IPS-18c (cell line): ENCODE results near the gene NRIP1.
"Not testable (repeated sequence)": the region's sequence is repeated elsewhere in the genome, so short reads cannot be mapped to it uniquely, and the experiment has no call there.

Experiments used
- H3K4me3 ChIP-seq: 2 replicates; pipeline ENCODE4 v1.7.0; 2013; ENCODE audit warnings: low read depth, mild to moderate bottlenecking, low read length, moderate library complexity; ENCODE audit not compliant: insufficient read depth
- H3K9me3 ChIP-seq: one replicate; pipeline ENCODE4 v1.6.1; 2013; ENCODE audit warnings: mild to moderate bottlenecking, low read length, moderate library complexity; ENCODE audit not compliant: control insufficient read depth, insufficient read depth

Gene NRIP1

DNA sequence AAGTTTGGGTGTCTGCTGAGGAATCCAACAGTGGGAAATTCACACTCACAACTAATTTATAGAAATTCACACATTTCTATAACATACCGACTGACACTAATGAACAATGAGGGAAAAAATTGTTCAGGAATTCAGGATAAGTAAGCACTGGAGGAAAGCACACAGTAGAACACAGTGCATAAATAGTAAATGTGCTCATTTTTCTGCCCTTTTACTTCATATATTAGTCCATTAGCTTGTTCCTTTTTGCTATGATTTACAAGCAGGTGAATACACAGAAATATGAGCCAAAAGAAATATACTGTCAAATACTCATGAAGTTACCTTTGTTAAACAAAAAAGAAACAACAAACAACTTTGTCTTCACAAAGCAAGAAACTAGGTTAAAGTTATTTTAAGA, 11.3 kb downstream of the NRIP1 start:
- Histone ChIP-seq H3K4me3 (no peak overlapping the region), H3K9me3 (no peaks in the 10 kb centered on the region)

DNA sequence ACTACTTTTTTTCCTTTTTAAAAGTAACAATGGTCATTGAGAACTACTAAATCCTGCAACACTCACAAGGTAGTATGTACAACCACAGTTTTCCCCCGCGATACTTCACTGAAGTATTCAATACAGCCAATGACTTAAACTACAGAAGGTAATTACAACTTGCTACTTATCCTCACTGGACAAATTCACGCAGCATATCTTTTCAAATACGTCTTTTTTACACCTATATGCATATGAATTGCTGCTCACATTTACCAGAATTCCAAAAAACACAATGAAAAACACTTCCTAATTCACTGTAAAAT, 12.4 kb downstream of the NRIP1 start:
- Histone ChIP-seq H3K4me3 (no peak overlapping the region), H3K9me3 (no peaks in the 10 kb centered on the region)

DNA sequence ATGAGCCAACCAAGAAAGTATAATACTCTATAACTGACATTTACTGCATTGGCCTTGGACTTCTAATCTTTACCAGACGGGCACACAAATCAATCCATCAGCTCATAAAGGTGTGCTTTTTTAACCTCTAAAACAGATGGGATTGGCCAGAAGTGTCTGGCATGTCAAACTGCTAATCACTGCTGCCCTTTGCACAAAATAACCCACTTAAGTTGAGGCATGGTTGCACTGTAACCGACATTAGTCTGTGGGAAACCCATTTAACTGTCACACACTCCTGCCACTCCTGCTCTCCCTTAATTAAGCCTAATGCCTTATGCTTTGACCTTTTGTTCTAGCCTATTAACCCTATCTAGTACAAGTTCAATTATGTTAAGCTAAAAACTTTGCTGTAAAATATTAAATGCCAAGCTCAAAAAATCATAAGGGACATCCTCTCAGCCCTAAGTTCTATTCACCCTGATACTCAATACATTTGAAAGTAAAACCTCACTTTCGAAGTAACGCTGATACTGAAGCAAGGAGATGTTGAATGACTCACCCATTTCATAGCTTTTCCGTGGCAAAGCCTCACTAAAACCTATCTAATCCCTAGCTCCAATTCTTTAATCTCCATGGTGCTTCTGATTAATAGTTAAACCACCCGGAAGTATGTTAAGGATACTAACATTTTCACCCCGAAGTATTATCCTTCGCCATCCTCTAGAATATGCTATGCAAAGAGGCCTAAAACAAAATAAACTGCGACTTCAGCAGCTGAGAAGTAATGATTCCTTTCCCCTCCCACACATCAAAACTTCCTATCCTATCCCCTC, 12.9 kb downstream of the NRIP1 start:
- H3K9me3 ChIP-seq: no peaks in the 10 kb centered on the region
- no peak overlapping the region for H3K4me3 ChIP-seq

DNA sequence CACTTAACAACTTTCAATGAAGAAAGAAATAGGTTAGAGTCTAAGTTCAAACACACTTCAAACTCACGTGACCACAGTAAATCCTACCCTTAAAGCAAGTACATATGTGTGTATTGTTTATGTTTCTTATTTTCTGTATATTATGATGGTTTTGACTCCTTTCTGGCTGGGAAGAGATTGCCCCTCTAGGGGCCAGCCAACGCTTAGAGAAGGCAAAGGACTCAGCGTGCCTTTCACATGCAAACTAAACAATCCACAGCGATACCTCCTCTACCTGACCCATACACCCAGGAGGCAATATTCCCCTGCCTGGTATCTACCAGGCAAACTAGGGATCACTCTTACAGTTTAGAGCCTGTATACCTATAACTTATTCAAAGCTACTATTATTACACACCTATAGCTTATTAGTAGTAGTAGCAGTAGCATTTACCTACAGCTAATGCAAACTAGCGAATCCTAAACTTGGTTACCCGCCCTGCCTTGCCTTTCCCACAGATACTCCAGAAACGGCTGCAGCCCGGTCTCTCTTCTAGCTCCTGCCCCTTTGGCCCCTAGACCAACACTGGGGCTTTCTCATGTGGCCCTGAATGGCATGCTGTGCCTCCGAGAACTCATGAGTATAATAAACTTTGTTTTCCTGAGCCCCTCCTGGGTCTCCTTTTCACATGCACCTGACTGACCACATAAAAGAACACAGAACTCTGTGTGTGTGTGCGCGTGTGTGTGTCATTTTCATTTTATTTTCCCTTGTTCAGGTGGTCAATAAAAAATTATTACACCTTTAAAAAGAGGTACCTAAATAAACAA, 14.0 kb downstream of the NRIP1 start:
- H3K4me3 ChIP-seq: 0 out of 2 replicates have a peak overlapping the region, but pooled peaks have one; percentile 2
- H3K9me3 ChIP-seq: no peaks in the 10 kb centered on the region

DNA sequence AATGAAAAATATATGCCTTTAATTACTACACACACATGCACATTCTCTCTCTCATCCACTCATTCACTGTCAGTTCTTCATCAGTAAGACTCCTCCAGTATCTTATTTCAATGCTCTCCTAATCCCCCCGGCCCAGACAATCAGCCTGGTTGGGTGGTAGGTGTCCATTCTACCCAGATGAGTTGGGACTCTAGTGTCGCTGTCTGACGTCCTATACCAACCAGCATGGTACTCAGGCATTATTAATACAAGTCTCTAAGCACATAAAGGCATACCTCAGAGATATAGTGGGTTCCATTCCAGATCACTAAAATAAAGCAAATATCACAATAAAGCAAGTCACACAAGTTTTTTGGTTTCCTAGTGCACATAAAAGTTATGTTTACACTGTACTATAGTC, 19.8 kb downstream of the NRIP1 start:
- no peak overlapping the region for H3K4me3 ChIP-seq
- H3K9me3 ChIP-seq: no peaks in the 10 kb centered on the region

DNA sequence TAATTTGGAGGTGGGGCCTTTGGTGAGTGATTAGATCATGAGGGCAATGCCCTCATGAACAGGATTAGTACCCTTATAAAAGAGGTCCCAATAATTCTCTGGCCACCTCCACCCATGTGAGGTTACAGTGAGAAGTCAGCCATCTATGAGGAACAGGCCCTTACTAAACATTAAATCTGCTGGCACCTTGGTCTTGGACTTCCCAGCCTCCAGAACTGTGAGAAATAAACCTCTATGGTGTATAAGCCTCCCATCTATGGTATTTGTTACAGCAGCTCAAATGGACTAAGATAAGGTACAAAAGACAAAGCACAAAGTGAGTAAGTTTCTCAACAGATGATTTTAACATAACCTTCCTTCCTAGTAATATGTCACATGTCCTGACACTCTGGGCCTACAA, 22.3 kb downstream of the NRIP1 start:
- Histone ChIP-seq H3K9me3 (no peaks in the 10 kb centered on the region), H3K4me3 (no peak overlapping the region)

DNA sequence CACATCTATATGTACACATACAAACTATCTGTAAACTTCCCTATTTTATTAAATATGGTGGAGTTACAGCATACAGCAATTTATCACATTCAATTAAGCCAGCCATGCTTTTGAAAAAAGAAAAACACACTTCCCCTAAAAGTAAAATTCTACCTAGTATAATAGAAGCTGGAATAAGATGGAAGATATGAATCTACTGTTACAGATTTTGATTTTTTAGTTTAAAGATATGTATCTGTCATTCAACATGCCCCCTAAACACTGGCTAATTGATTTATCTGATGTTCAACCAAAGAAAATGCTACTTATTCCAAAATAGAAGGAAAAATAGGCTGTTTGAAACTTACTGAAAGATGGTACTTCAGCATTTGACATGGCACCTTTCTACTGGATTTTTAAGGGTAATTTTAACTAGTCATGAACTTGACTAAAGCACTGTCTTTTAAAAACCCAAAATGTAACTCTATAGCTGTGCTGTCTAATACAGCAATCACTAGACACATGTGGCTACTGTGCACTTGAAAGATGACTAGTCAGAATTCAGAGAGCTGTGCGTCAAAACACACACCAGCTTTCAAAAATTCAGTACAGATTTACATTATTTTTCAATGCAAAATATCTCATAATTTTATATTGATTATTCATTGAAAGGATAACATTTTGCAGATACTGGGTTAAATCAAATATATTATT, 25.0 kb downstream of the NRIP1 start:
- H3K4me3 ChIP-seq: no peak overlapping the region
- no peaks in the 10 kb centered on the region for H3K9me3 ChIP-seq

DNA sequence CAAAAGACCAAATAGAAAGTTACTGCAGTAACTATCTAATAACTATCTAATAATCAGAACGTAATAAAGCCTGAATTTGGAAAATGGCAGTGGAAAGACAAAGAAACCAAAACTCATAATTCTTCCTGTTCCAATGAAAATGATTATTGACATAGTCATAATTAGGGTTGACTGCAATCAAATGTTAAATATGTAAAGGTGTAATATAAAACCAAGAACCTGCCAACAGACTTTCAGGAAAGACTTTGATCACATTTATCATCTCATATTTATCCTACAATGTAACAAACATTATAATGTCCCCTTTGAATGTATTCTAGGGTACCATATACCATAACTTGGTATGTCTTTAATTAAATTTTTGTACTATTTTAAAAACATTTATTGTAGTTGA, 26.9 kb downstream of the NRIP1 start:
- H3K4me3 ChIP-seq: no peak overlapping the region
- H3K9me3 ChIP-seq: no peaks in the 10 kb centered on the region

DNA sequence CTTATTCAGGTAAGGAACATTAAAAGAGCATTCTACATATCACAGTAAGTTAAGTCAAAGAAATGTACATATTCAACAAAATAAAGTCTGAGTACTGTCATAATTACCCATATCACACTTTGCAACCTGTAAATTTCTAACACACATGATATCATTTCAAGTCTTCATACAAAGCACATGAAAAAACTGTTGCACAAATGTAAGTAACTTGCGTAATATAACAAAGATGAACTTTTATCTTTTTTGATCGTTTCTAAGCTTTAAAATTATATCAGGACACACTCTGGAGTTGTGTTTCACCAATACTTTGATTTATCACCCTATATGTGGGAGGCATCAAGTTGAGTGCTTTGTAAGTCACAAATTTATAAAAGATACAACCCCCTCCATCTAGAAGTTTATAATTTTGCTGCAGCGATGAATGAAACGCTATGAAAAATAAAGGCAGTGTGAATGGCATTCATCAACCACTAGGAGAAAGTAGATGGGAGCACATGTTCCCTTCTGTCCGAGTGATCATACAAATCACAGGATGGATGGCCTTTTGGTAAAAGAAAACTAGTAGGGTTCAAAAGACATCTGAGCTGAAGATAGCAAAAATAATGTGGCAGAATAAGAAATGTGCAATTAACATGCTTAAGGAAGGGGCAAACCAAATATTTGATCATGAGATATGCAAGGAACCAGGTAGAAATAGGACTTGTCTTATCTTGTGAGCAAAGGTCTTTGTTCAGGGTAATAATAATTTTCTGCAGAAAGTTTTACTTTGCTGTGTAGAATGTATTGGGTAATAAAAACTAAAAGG, 27.5 kb downstream of the NRIP1 start:
- Histone ChIP-seq H3K4me3 (no peak overlapping the region), H3K9me3 (no peaks in the 10 kb centered on the region)

DNA sequence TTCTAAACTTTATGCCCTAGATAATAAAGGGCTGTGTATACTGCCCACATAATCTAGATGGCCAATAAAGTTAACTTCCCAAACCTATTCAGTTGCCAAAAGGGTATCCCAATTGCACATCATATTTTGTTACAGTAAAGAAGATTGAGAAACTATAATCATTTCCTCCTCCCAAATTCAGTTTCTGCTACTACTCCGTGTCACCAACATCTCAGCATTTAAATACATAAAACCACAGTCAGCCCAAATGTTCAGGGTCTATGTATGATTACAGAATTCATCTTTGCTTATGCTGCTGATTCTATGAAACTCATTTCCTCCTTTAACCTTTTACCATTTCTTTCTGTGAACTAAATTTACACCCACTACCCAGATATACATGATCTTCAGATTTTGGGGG, 28.6 kb downstream of the NRIP1 start:
- Histone ChIP-seq H3K9me3 (no peaks in the 10 kb centered on the region), H3K4me3 (no peak overlapping the region)

DNA sequence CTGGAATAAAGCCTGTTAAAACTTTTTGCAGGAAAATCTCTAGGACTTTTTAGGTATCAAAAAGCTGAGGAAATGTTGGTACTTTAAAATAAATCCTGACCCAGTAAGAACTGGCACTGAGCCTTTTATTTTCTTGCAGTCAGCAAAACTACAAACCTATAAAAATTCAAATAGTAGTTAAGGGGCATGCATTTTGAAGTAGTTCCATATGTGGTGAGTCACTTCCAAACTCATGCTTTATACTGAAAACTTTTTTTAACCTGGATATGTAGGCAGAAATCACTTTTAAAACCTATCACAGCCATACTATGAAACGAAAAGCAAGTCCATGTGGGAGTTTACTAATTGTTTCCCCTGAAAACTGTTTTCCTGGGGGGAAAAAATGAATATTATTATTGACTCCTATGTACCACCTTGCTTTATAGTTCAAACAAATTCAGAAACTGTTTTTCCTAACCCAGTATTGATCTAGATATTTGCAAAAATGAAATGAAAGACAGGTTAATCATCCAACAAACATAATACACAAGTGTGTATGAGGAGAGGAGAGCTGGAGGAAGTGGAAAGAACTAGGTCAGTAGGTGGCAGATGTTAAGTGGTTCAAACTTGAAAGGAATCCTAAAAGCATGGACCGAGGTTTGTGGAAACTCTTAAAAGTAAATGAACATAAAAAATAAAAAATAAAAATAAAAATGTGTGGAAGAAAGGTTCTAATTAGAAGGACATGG, 30.5 kb downstream of the NRIP1 start:
- no peaks in the 10 kb centered on the region for H3K9me3 ChIP-seq
- no peak overlapping the region for H3K4me3 ChIP-seq

DNA sequence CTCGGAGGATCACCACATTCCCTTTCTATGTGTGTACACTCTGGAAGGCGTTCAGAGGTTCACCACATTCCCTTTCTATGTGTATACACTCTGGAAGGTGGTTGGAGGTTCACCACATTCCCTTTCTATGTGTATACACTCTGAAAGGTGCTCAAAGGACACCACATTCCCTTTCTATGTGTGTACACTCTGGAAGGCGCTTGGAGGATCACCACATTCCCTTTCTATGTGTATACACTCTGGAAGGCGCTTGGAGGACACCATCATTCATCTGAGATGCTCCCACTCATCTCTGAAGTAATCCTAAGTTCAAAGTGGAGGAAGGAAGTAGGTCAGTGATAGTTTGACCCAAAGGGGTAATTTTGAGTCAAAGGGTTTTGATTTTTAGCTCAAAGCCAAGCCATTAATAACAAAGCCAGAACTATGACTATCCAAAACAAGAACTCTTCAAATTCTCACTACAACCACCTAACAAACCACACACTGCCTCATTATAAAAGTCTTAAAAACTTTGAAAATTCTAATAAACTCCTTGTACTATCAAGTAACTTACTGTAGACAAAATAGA, 32.9 kb downstream of the NRIP1 start:
- Histone ChIP-seq H3K4me3 (no peak overlapping the region), H3K9me3 (no peaks in the 10 kb centered on the region)

DNA sequence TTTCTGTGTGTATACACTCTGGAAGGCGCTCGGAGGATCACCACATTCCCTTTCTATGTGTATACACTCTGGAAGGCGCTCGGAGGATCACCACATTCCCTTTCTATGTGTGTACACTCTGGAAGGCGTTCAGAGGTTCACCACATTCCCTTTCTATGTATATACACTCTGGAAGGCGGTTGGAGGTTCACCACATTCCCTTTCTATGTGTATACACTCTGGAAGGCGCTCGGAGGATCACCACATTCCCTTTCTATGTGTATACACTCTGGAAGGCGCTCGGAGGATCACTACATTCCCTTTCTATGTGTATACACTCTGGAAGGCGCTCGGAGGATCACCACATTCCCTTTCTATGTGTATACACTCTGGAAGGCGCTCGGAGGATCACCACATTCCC, 33.4 kb downstream of the NRIP1 start:
- H3K9me3 ChIP-seq, H3K4me3 ChIP-seq: not testable (repeated sequence)

DNA sequence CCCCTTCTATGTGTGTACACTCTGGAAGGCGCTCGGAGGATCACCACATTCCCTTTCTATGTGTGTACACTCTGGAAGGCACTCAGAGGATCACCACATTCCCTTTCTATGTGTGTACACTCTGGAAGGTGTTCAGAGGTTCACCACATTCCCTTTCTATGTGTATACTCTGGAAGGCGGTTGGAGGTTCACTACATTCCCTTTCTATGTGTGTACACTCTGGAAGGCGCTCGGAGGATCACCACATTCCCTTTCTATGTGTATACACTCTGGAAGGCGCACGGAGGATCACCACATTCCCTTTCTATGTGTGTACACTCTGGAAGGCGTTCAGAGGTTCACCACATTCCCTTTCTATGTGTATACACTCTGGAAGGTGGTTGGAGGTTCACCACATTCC, 33.9 kb downstream of the NRIP1 start:
- not testable (repeated sequence) for H3K4me3 ChIP-seq, H3K9me3 ChIP-seq

DNA sequence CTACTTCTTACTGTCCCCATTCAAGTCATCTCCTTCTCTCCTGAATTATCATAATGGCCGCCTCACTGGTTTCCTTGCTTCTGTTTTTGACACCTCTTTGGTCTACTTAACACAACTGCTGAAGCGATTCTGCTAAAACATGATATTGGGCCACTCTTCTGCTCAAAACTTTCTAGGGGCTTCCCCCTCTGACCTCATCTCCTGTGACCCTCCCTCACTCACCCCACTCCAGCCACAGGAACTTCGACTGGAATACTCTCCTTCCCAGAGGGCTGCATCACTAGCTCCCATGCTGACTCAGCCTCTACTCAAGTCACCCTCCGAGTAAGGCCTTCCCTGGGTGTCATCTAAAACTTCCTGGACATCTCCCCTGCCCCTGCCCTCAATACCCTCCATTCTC, 35.7 kb downstream of the NRIP1 start:
- H3K4me3 ChIP-seq: no peak overlapping the region
- no peaks in the 10 kb centered on the region for H3K9me3 ChIP-seq

DNA sequence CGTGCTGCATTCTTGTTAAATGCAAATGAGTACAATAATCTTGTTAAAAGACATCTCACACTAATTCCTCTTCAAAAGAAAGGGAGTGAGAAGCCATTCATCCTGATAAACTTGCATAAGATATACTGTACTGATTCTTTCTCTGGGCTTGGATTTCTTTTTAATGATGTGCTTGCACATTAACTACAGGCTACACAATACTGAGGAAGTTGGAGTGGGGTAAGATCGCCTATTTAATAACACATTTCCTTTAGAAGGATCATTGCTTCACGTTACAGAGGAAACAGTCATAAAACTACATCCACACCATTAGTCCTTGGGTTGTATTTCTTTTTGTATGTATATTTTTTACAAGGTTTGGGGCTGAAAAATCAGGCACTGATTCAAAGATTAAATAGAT, 36.6 kb downstream of the NRIP1 start:
- H3K9me3 ChIP-seq: no peaks in the 10 kb centered on the region
- no peak overlapping the region for H3K4me3 ChIP-seq

DNA sequence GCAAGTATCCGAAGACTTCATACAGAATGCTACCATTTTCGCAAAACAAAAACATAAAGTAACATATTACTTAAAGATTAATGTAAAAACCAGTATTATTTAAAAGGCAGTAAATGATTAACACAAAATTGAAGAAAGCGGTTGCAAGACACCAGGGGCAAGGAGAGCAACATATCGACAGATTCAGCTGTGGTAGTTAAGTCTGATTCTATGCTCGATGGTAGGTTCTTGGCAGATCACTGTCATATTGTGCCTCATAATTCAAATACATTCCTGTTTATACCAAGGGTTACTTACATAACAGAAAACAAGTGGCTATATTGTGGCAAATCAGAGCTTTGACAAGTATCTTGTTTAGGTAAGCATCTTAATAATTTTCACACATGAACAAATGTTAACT, 37.7 kb downstream of the NRIP1 start:
- no peak overlapping the region for H3K4me3 ChIP-seq
- no peaks in the 10 kb centered on the region for H3K9me3 ChIP-seq
